GM21737 (cell line): ENCODE results near the gene N4BP2L1.
"Not testable (repeated sequence)": the region's sequence is repeated elsewhere in the genome, so short reads cannot be mapped to it uniquely, and the experiment has no call there.

Source experiments
- ATAC-seq: cut with Tn5 transposase; IDR thresholded peaks from one replicate; pipeline ENCODE4 v1.9.1; 2021; ENCODE audit warnings: mild to moderate bottlenecking, moderate library complexity; ENCODE audit not compliant: unreplicated experiment

The N4BP2L1 gene

GRCh38 chr13:32391101-32391619 lies 36.8 kb downstream of the N4BP2L1 start:
- no peak for ATAC-seq

- ATAC-seq = no peak
Observed at GRCh38 chr13:32390484-32390883, 37.4 kb downstream of the N4BP2L1 start.

- ATAC-seq = no peak
Observed at GRCh38 chr13:32390048-32390447, 37.9 kb downstream of the N4BP2L1 start.

- ATAC-seq = no peak
Observed at GRCh38 chr13:32385410-32385809, 42.5 kb downstream of the N4BP2L1 start.

- ATAC-seq = no peak
Observed at GRCh38 chr13:32384702-32385101, 43.2 kb downstream of the N4BP2L1 start.

GRCh38 chr13:32383836-32384618 lies 43.9 kb downstream of the N4BP2L1 start:
- ATAC-seq = no peak

GRCh38 chr13:32381539-32381938 lies 46.4 kb downstream of the N4BP2L1 start:
- no peak for ATAC-seq

- ATAC-seq = no peak
Observed at GRCh38 chr13:32378012-32378411, 49.9 kb downstream of the N4BP2L1 start.

- ATAC-seq = no peak
Observed at GRCh38 chr13:32376642-32377415, 51.1 kb downstream of the N4BP2L1 start.

- no peak for ATAC-seq
Observed at GRCh38 chr13:32370805-32371204, 57.1 kb downstream of the N4BP2L1 start.

GRCh38 chr13:32362574-32362973 lies 65.4 kb downstream of the N4BP2L1 start:
- ATAC-seq = no peak

- ATAC-seq = not testable (repeated sequence)
Observed at GRCh38 chr13:32355935-32356334, 72.0 kb downstream of the N4BP2L1 start.

- no peak for ATAC-seq
Observed at GRCh38 chr13:32354040-32354439, 73.9 kb downstream of the N4BP2L1 start.

- not testable (repeated sequence) for ATAC-seq
Observed at GRCh38 chr13:32350839-32351441, 77.0 kb downstream of the N4BP2L1 start.
